GM12878 (cell line): Measurements from ENCODE around the gene RSBN1L. TPM values are rescaled to one million over a fixed set of nuclear protein-coding genes. Genes with fewer than 3 reads are reported as not detected.

Source experiments
- ATAC-seq: fragments of 200-7000 bp; cut with Tn5 transposase; 3 replicates; pipeline ENCODE4 v1.9.1; 2020; ENCODE audit warnings: mild to moderate bottlenecking, moderate library complexity
- BruUV-seq: library from RNA; stranded (reverse); fragments of 400-500 nt; replicated peaks from 2 replicates; lab custom pipeline; 2021; lab: Mats Ljungman, UMichigan
- CTCF ChIA-PET: fragments of 300-600 bp; sonication (Branson Sonifier 250); formaldehyde crosslinking; extraction: SDS; loops from one replicate; lab custom pipeline; 2021; ENCODE audit warnings: inconsistent platforms; lab: Yijun Ruan, JAX
- POLR2A ChIA-PET: fragments of 350-600 bp; formaldehyde crosslinking; extraction: SDS; loops from one replicate; lab custom pipeline; 2021; ENCODE audit warnings: inconsistent platforms; lab: Charles Lee
- RAD21 ChIA-PET: fragments of 300-600 bp; sonication (Branson Sonifier 250); formaldehyde crosslinking; loops from one replicate; lab custom pipeline; 2023; ENCODE audit warnings: antibody characterized with exemption; ENCODE audit not compliant: unreplicated experiment; lab: Charles Lee
- SMC1A ChIA-PET: fragments of 300-600 bp; sonication (Branson Sonifier 250); formaldehyde crosslinking; loops from one replicate; lab custom pipeline; 2023; ENCODE audit not compliant: unreplicated experiment, uncharacterized antibody; lab: Charles Lee
- DNase-seq: peaks from one replicate; pipeline ENCODE4 v3.0.0-alpha.2; 2011; ENCODE audit warnings: low read depth, low spot score
- FAIRE-seq: peaks from 3 replicates; lab custom pipeline; 2011; peaks lifted over from hg19 to GRCh38; lab: Jason Lieb, UNC
- H2AFZ ChIP-seq: 2 replicates; pipeline ENCODE4 v1.6.0; 2011; ENCODE audit warnings: low read depth, low read length, control low read depth; ENCODE audit not compliant: control insufficient read depth
- H3K27ac ChIP-seq: 2 replicates; pipeline ENCODE4 v1.5.1; 2011; ENCODE audit warnings: control low read depth; ENCODE audit not compliant: control insufficient read depth, insufficient read depth
- H3K27me3 ChIP-seq, 2 experiments: replicated peaks in 1 of 2; 2 replicates each; pipeline versions ENCODE4 v1.6.0 to v1.6.1; 2011; ENCODE audit warnings: low read length in 1 of 2; ENCODE audit not compliant: control insufficient read depth in 2 of 2, insufficient read depth in 2 of 2
- H3K36me3 ChIP-seq, 2 experiments: 2 replicates each; pipeline ENCODE4 v1.5.1; 2011; ENCODE audit warnings: low read length in 1 of 2; ENCODE audit not compliant: control insufficient read depth in 2 of 2, insufficient read depth in 2 of 2
- H3K4me1 ChIP-seq: 2 replicates; pipeline ENCODE4 v1.6.1; 2011; ENCODE audit warnings: mild to moderate bottlenecking, low read length, moderate library complexity, mixed read lengths; ENCODE audit not compliant: control insufficient read depth, insufficient read depth
- H3K4me2 ChIP-seq: 2 replicates; pipeline ENCODE4 v1.6.0; 2011; ENCODE audit warnings: control low read depth; ENCODE audit not compliant: control insufficient read depth, insufficient read depth
- H3K4me3 ChIP-seq: fragments of 200-600 bp; sonication (generic); 2 replicates; pipeline ENCODE4 v1.5.1; 2016
- H3K79me2 ChIP-seq: 2 replicates; pipeline ENCODE4 v1.6.0; 2011; ENCODE audit warnings: low read length; ENCODE audit not compliant: control insufficient read depth, insufficient read depth
- H3K9ac ChIP-seq: 2 replicates; pipeline ENCODE4 v1.8.0; 2011; ENCODE audit warnings: low read length, control low read depth, mixed read lengths; ENCODE audit not compliant: control insufficient read depth, insufficient read depth
- H3K9me3 ChIP-seq: replicated peaks from 3 replicates; pipeline ENCODE4 v1.5.1; 2011; ENCODE audit warnings: mild to moderate bottlenecking, low read length; ENCODE audit not compliant: control insufficient read depth, insufficient read depth
- H4K20me1 ChIP-seq: 2 replicates; pipeline ENCODE4 v1.6.0; 2011; ENCODE audit not compliant: control insufficient read depth, insufficient read depth
- CBX5 ChIP-seq: sonication (generic); IDR thresholded peaks from 2 replicates; pipeline ENCODE4 v1.6.1; 2016; ENCODE audit warnings: low read depth, moderate library complexity, mild to moderate bottlenecking, inconsistent platforms
- NFYA ChIP-seq: IDR thresholded peaks from 2 replicates; pipeline ENCODE4 v1.6.1; 2011; ENCODE audit warnings: low read depth, mild to moderate bottlenecking, low read length, improper control_type of control experiment, borderline replicate concordance
- SIN3A ChIP-seq: IDR thresholded peaks from 2 replicates; pipeline ENCODE4 v1.6.1; 2012; ENCODE audit warnings: low read depth, low read length, improper control_type of control experiment
- ZBED1 ChIP-seq: IDR thresholded peaks from 2 replicates; pipeline ENCODE4 v1.6.1; 2016; ENCODE audit warnings: borderline replicate concordance
- ZNF217 ChIP-seq: fragments of 450-650 bp; IDR thresholded peaks from 2 replicates; pipeline ENCODE4 v1.6.1; 2017; ENCODE audit warnings: antibody characterized with exemption, mild to moderate bottlenecking
- WGBS: methylation state at CpG from one replicate; pipeline ENCODE4 v1.1.6; 2016; ENCODE audit warnings: low lambda C conversion rate; ENCODE audit not compliant: insufficient replicate concordance, insufficient coverage; ENCODE audit errors: missing lambda C conversion rate; 5-methylcytosine and 5-hydroxymethylcytosine counted together
- in situ Hi-C: fragments of 300-500 bp; cut with MboI; formaldehyde crosslinking; loops from 9 replicates; pipeline ENCODE4 v1.14.3; 2018; ENCODE audit warnings: mixed read lengths
- intact Hi-C: fragments of 100-400 bp; cut with micrococcal nuclease; formaldehyde crosslinking; loops from one replicate; pipeline ENCODE4 v1.14.2; 2022; ENCODE audit not compliant: unreplicated experiment
- polyA plus RNA-seq, 11 experiments: library from polyadenylated mRNA; depleted of rRNA in 4 of 11; unstranded in 6 of 11; stranded (reverse) in 5 of 11; fragments of >200 nt; fragmentation: Nextera tagmentation in 4 of 11; fragmentation: Illumina TruSeq in 1 of 11; extraction: Ambion mirVana in 4 of 11; extraction: Trizol in 1 of 11; gene quantifications; 1 replicate in 1 of 11; 2 replicates in 10 of 11; pipeline versions ENCODE4 v1.2.1 to v1.2.3, GENCODE V29; 2011 to 2016; ENCODE audit warnings: inconsistent platforms in 2 of 11, missing spikeins in 2 of 11, low read depth in 1 of 11
- total RNA-seq, 4 experiments: library from RNA; depleted of rRNA in 3 of 4; stranded (reverse); fragments of >200 nt in 3 of 4; fragmentation: Illumina TruSeq in 1 of 4; extraction: Trizol in 1 of 4; gene quantifications; 2 replicates each; pipeline versions ENCODE4 v1.2.1 to v1.2.3, GENCODE V29; 2013 to 2021

The RSBN1L gene
- total and polyA plus RNA-seq, 10 of the 15 experiments (the other 5 are each of a cell fraction or from before 2014, with no cell fraction given) = 4.5 to 23.7 (median 10.3) TPM

GRCh38 chr7:77806425-77806824 is 110.2 kb downstream of the RSBN1L start:
- Histone ChIP-seq H3K4me1 (peaks cover 11% of the 10 kb centered on the region), H3K4me3 (no peak overlapping the region), H3K9me3 (peaks cover 12% of the 10 kb centered on the region), H3K27me3 (no peaks in the 10 kb centered on the region), H3K9ac (no peak overlapping the region), H3K4me2 (no peak overlapping the region), H4K20me1 (no peaks in the 10 kb centered on the region), H3K36me3 (no peaks in the 10 kb centered on the region), H2AFZ (no peak overlapping the region), H3K27ac (no peak overlapping the region), H3K79me2 (peaks cover 84% of the 10 kb centered on the region)
- whole genome bisulfite sequencing = 93% methylated on average over 2 of the region's 2 CpGs
- in situ Hi-C loops (no loop called here), intact Hi-C loops (no loop called here)
- ChIA-PET CTCF (no interaction called here), POLR2A (no interaction called here), RAD21 (no interaction called here), SMC1A (no interaction called here)
- TF ChIP-seq ZBED1 = no peak
- TF ChIP-seq ZNF217 = no peak
- no peak for TF ChIP-seq SIN3A
- ATAC-seq = no peak
- FAIRE-seq = no peak
- no peak for DNase-seq
- no TSS peak for BruUV-seq

- no peak overlapping the region for H3K4me3 ChIP-seq
- in situ Hi-C loops (no loop called here), intact Hi-C loops (no loop called here)
- H4K20me1 ChIP-seq = no peaks in the 10 kb centered on the region
- TF ChIP-seq NFYA = no peak
- 0 out of 2 replicates have a peak, but pooled peaks have one; percentile 16 for TF ChIP-seq CBX5
- no peaks in the 10 kb centered on the region for H3K36me3 ChIP-seq
- 3% methylated on average over 1 of the region's 1 CpG for WGBS
- no peak overlapping the region for H3K4me2 ChIP-seq
- peaks cover 12% of the 10 kb centered on the region for H3K9me3 ChIP-seq
- peaks cover 77% of the 10 kb centered on the region for H3K79me2 ChIP-seq
- ChIA-PET POLR2A (no interaction called here), CTCF (no interaction called here), RAD21 (no interaction called here), SMC1A (no interaction called here)
- no peak for DNase-seq
- no peaks in the 10 kb centered on the region for H3K27me3 ChIP-seq
- no peak overlapping the region for H3K27ac ChIP-seq
- peak; percentile 7 for FAIRE-seq
- no peaks in the 10 kb centered on the region for H3K4me1 ChIP-seq
- no peak overlapping the region for H2AFZ ChIP-seq
- peak; percentile 18; the same call in 1 of the 3 replicates for ATAC-seq
- no peak overlapping the region for H3K9ac ChIP-seq
- no TSS peak for BruUV-seq
These were observed 112.3 kb downstream of the RSBN1L start for GRCh38 chr7:77808517-77808916.
